ENCODE data around the gene DMRT3. TPM values are rescaled to one million over a fixed set of nuclear protein-coding genes. Genes with fewer than 3 reads are reported as not detected.

DMRT3 gene
- total and polyA plus RNA-seq, 2 donors from 2014 or later: not detected

GRCh38 chr9:1039589-1039988 lies 63.1 kb downstream of the DMRT3 start:
- TF ChIP-seq CTCF (IDR thresholded peaks at IDR 0.05; ENCODE audit: borderline replicate concordance, extremely low read depth, insufficient read depth): no peak
- Histone ChIP-seq H3K9me3 (ENCODE audit: control insufficient read depth in 2 of 3, insufficient read depth in 1 of 3, low read length in 3 of 3) (no peaks in the 10 kb centered on the region), H3K36me3 (ENCODE audit: control insufficient read depth in 2 of 3, insufficient read depth in 3 of 3, low read length in 3 of 3) (no peaks in the 10 kb centered on the region), H3K27ac (ENCODE audit: low read depth in 2 of 2, low read length in 2 of 2) (no peak overlapping the region), H3K27me3 (ENCODE audit: control insufficient read depth, insufficient read depth, low read length) (peaks cover 68% of the 10 kb centered on the region), H3K4me3 (ENCODE audit: low read length in 3 of 3) (no peak overlapping the region), H3K9ac (ENCODE audit: low read length in 3 of 3) (no peak overlapping the region), H3K4me1 (ENCODE audit: control insufficient read depth in 2 of 3, insufficient read depth in 2 of 3, low read depth in 1 of 3, low read length in 3 of 3) (no peaks in the 10 kb centered on the region)
- FAIRE-seq: no peak
- intact Hi-C loops (cut with DNase I): no loop called here
- DNase-seq: no peak

Other genes with a start within 250 kb of the DMRT3 start
- not detected for gene DMRT1, start 135.0 kb upstream of the DMRT3 start, total RNA-seq
- gene DMRT1, start 135.0 kb upstream of the DMRT3 start, polyA plus RNA-seq (ENCODE audit: insufficient read depth, low read depth, low replicate concordance): not detected
- gene DMRT2, start 73.7 kb downstream of the DMRT3 start, total RNA-seq: 9.3 TPM
- 38.3 TPM for gene DMRT2, start 73.7 kb downstream of the DMRT3 start, polyA plus RNA-seq (ENCODE audit: insufficient read depth, low read depth, low replicate concordance)

Measured in kidney (tissue), 14 donors.